AG09319 (cell line): ENCODE results near the gene MYCBP.

Experiments
- DNase-seq: peaks from one replicate; pipeline ENCODE4 v3.0.0-alpha.2; 2010; ENCODE audit warnings: low read depth; ENCODE audit errors: extremely low read depth
- CTCF ChIP-seq: IDR thresholded peaks from 2 replicates; pipeline ENCODE4 v1.5.1; 2011; ENCODE audit warnings: low read depth, mild to moderate bottlenecking, inconsistent platforms, low read length, moderate library complexity

The MYCBP gene

GRCh38 chr1:38814984-38815464 is 58.1 kb downstream of the MYCBP start:
- no peak for TF ChIP-seq CTCF
- no peak for DNase-seq

GRCh38 chr1:38814444-38814983 is 58.6 kb downstream of the MYCBP start:
- TF ChIP-seq CTCF = no peak

GRCh38 chr1:38812981-38813380 is 60.2 kb downstream of the MYCBP start:
- TF ChIP-seq CTCF = no peak
- DNase-seq = no peak

More at GRCh38 chr1:38814444-38814983, 58.6 kb downstream of the MYCBP start:
- no peak for DNase-seq
